B cell (primary cell): ENCODE measurements around the gene CHCHD1. TPM values are rescaled to one million over a fixed set of nuclear protein-coding genes. Genes with fewer than 3 reads are reported as not detected.

Experiments
- ATAC-seq: fragments of 200-7000 bp; cut with Tn5 transposase; one replicate; pipeline ENCODE4 v1.10.0; 2021; ENCODE audit warnings: low read depth, mild to moderate bottlenecking, moderate number of reproducible peaks, moderate library complexity
- CTCF ChIA-PET: fragments of 350-600 bp; sonication (Branson Sonifier 250); formaldehyde crosslinking; loops from one replicate; lab custom pipeline; 2021; ENCODE audit warnings: antibody characterized with exemption, inconsistent platforms; lab: Charles Lee
- POLR2A ChIA-PET: fragments of 350-600 bp; sonication (Branson Sonifier 250); formaldehyde crosslinking; loops from one replicate; lab custom pipeline; 2021; ENCODE audit warnings: antibody characterized with exemption; lab: Charles Lee
- DNase-seq: peaks from one replicate; pipeline ENCODE4 v3.0.0; 2013
- H2AFZ ChIP-seq: 2 replicates; pipeline ENCODE4 v1.6.1; 2012; ENCODE audit warnings: mild to moderate bottlenecking, low read depth, low read length; ENCODE audit not compliant: insufficient read depth, poor library complexity, severe bottlenecking
- H3K27ac ChIP-seq, 2 donors: 1 replicate in 1 of 2; 2 replicates in 1 of 2; pipeline ENCODE4 v1.5.1; 2012 to 2013; ENCODE audit warnings: low read length in 2 of 2, mild to moderate bottlenecking in 2 of 2, moderate library complexity in 1 of 2
- H3K27me3 ChIP-seq, 4 experiments: fragments of 200-600 bp in 1 of 4; sonication (generic) in 1 of 4; replicated peaks in 1 of 4; 1 replicate in 2 of 4; 2 replicates in 2 of 4; pipeline versions ENCODE4 v1.6.1 to v1.7.0; 2013 to 2016; ENCODE audit warnings: low read length in 3 of 4, mild to moderate bottlenecking in 2 of 4, mixed read lengths in 1 of 4, moderate library complexity in 1 of 4; ENCODE audit not compliant: insufficient read depth in 4 of 4, control insufficient read depth in 3 of 4; ENCODE audit errors: control extremely low read depth in 1 of 4
- H3K36me3 ChIP-seq, 2 experiments: replicated peaks in 1 of 2; 1 replicate in 1 of 2; 2 replicates in 1 of 2; pipeline versions ENCODE4 v1.6.1 to v1.7.1; 2013; ENCODE audit warnings: low read length in 1 of 2; ENCODE audit not compliant: insufficient read depth in 2 of 2, control insufficient read depth in 1 of 2; ENCODE audit errors: control extremely low read depth in 1 of 2, extremely low read depth in 1 of 2
- H3K4me1 ChIP-seq, 2 donors: fragments of 200-600 bp in 1 of 2; sonication (generic) in 1 of 2; 1 replicate in 1 of 2; 2 replicates in 1 of 2; pipeline versions ENCODE4 v1.5.1 to v1.6.1; 2013 to 2017; ENCODE audit warnings: low read length in 2 of 2; ENCODE audit not compliant: control insufficient read depth in 2 of 2, insufficient read depth in 2 of 2
- H3K4me2 ChIP-seq: replicated peaks from 2 replicates; pipeline ENCODE3; 2012; ENCODE audit warnings: mild to moderate bottlenecking, low read depth, low read length; ENCODE audit not compliant: poor library complexity, severe bottlenecking
- H3K4me3 ChIP-seq, 5 experiments: fragments of 200-600 bp in 1 of 5; sonication (generic) in 1 of 5; 1 replicate in 3 of 5; 2 replicates in 2 of 5; pipeline versions ENCODE4 v1.5.1 to v1.7.0; 2011 to 2016; ENCODE audit warnings: low read length in 4 of 5, mild to moderate bottlenecking in 4 of 5, low read depth in 2 of 5, control low read depth in 1 of 5, moderate library complexity in 1 of 5; ENCODE audit not compliant: insufficient read depth in 1 of 5; ENCODE audit errors: control extremely low read depth in 1 of 5, extremely low read depth in 1 of 5
- H3K79me2 ChIP-seq: fragments of 200-600 bp; sonication (generic); one replicate; pipeline ENCODE4 v1.6.0; 2016; ENCODE audit warnings: low read length; ENCODE audit not compliant: control insufficient read depth, insufficient read depth
- H3K9ac ChIP-seq: fragments of 200-600 bp; sonication (generic); 2 replicates; pipeline ENCODE4 v1.6.1; 2017; ENCODE audit warnings: mild to moderate bottlenecking, low read length, moderate library complexity
- H3K9me3 ChIP-seq, 3 donors: one replicate each; pipeline versions ENCODE4 v1.6.1 to v1.7.1; 2013; ENCODE audit warnings: low read length in 2 of 3; ENCODE audit not compliant: control insufficient read depth in 2 of 3, insufficient read depth in 1 of 3; ENCODE audit errors: control extremely low read depth in 1 of 3
- H4K20me1 ChIP-seq: 2 replicates; pipeline ENCODE4 v1.6.0; 2012; ENCODE audit warnings: mild to moderate bottlenecking, low read length; ENCODE audit not compliant: insufficient read depth, control insufficient read depth, poor library complexity, severe bottlenecking
- H3K27ac Mint-ChIP-seq: one replicate; pipeline ENCODE4 v1.8.0; 2021; ENCODE audit warnings: mixed read lengths
- H3K27me3 Mint-ChIP-seq: one replicate; pipeline ENCODE4 v1.8.0; 2021; ENCODE audit warnings: mixed read lengths
- H3K4me1 Mint-ChIP-seq: one replicate; pipeline ENCODE4 v1.8.0; 2021; ENCODE audit warnings: mixed read lengths
- H3K4me3 Mint-ChIP-seq: one replicate; pipeline ENCODE4 v1.8.0; 2021; ENCODE audit warnings: mixed read lengths
- H3K9me3 Mint-ChIP-seq: one replicate; pipeline ENCODE4 v1.8.0; 2022; ENCODE audit warnings: mixed read lengths; ENCODE audit not compliant: insufficient read depth
- CTCF ChIP-seq: fragments of 200-600 bp; IDR thresholded peaks from one replicate; pipeline ENCODE4 v1.8.0; 2022; ENCODE audit warnings: antibody characterized with exemption, mild to moderate bottlenecking
- EZH2 ChIP-seq: IDR thresholded peaks from 2 replicates; pipeline ENCODE4 v1.6.1; 2012; ENCODE audit warnings: borderline replicate concordance, low read depth, mild to moderate bottlenecking, moderate library complexity, low read length; ENCODE audit not compliant: insufficient read depth, poor library complexity, severe bottlenecking
- WGBS: methylation state at CpG from one replicate; pipeline ENCODE4 v1.1.5; 2013; ENCODE audit warnings: missing lambda C conversion rate; ENCODE audit not compliant: insufficient coverage; 5-methylcytosine and 5-hydroxymethylcytosine counted together
- intact Hi-C: fragments of 100-400 bp; cut with micrococcal nuclease; formaldehyde crosslinking; loops from one replicate; pipeline ENCODE4 v1.10.0; 2022
- polyA plus RNA-seq: library from polyadenylated mRNA; depleted of rRNA; stranded (reverse); fragments of >200 nt; gene quantifications from 2 replicates; pipeline ENCODE4 v1.2.3, GENCODE V29; 2012
- total RNA-seq, 2 donors: library from RNA; stranded (reverse); fragments of 120-200 nt in 1 of 2; gene quantifications; 1 replicate in 1 of 2; 2 replicates in 1 of 2; pipeline versions ENCODE4 v1.2.3 to v1.2.4, GENCODE V29; 2013 to 2022

Gene CHCHD1
- total and polyA plus RNA-seq, 2 donors (not counting 1 experiment from before 2014, with no cell fraction given), result 11.9 to 14.7 TPM

DNA sequence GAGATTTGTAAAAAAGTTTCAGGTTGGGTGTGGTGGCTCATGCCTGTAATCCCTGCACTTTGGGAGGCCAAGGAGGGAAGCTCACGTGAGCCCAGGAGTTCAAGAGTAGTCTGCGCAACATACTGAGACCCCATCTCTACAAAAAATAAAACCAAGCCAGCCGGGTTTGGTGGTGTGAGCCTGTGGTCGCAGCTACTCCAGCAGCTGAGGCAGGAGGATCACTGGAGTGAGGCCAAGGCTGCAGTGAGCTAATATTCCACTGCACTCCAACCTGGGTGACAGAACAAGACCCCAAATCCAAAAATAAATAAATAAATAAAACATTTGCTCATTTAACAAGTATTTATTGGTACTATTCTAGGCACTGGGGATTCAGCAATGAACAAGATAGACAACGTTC, 1.5 kb upstream of the CHCHD1 start:
- Histone ChIP-seq H3K4me3 (no peak overlapping the region), H3K36me3 (peaks cover 0 to 21% of the 10 kb centered on the region in 2 experiments), H3K9ac (no peak overlapping the region), H3K9me3 (no peaks in the 10 kb centered on the region), H3K79me2 (peaks cover 76% of the 10 kb centered on the region), H3K27me3 (no peaks in the 10 kb centered on the region), H3K4me2 (peak overlapping the region; percentile 76), H2AFZ (no peak overlapping the region), H4K20me1 (peaks cover 6% of the 10 kb centered on the region), H3K27ac (no peak overlapping the region), H3K4me1 (peaks cover 26 to 32% of the 10 kb centered on the region in 2 donors)
- WGBS, result 67% methylated on average over 1 of the region's 5 CpGs
- CTCF ChIA-PET, result interaction anchor here (6.2 kb wide), 1 partner anchor 8 kb away, joined by 35 read pairs; a partner anchor contains a TSS
- TF ChIP-seq CTCF, result no peak
- no peak for TF ChIP-seq EZH2
- H3K4me1 Mint-ChIP-seq, result peaks cover 48% of the 10 kb centered on the region
- H3K9me3 Mint-ChIP-seq, result no peaks in the 10 kb centered on the region
- H3K27me3 Mint-ChIP-seq, result no peaks in the 10 kb centered on the region
- H3K4me3 Mint-ChIP-seq, result peak overlapping the region; percentile 99
- no peak for DNase-seq
- intact Hi-C loops, result no loop called here
- no peak for ATAC-seq
- POLR2A ChIA-PET, result interaction anchor here (1.2 to 2.0 kb wide), 2 partner anchors 8 to 18 kb away, joined by 3 to 20 read pairs; a partner anchor contains a TSS
- peak overlapping the region; percentile 43 for H3K27ac Mint-ChIP-seq

DNA sequence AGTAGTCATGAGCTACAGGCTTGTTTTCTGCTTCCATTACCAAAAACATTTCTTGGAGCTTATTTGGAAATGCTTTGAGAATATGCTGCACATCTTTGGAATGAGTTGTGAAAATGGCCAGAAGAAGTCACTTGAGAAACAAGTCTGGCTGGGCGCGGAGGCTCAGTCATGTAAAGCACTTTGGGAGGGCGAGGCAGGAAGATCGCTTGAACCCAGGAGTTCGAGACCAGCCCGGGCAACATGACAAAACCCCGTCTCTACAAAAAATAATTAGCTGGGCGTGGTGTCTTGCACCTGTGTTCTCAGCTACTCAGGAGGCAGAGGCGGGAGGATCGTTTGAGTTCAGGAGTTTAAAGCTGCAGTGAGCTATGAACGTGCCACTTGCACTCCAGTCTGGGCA, 882 bp upstream of the CHCHD1 start:
- TF ChIP-seq CTCF (no peak), EZH2 (no peak)
- H2AFZ ChIP-seq, result peak overlapping the region; percentile 87
- Mint-ChIP-seq H3K27ac (peak overlapping the region; percentile 97), H3K4me3 (peak overlapping the region; percentile 99), H3K4me1 (peaks cover 47% of the 10 kb centered on the region), H3K27me3 (no peaks in the 10 kb centered on the region), H3K9me3 (no peaks in the 10 kb centered on the region)
- intact Hi-C loops, result loop anchor here (1.0 kb wide), 1 partner anchor 9 kb away; a partner anchor contains a TSS
- ChIA-PET POLR2A (interaction anchor here (1.2 to 2.0 kb wide), 2 partner anchors 9 to 17 kb away, joined by 3 to 20 read pairs; a partner anchor contains a TSS), CTCF (interaction anchor here (1.2 to 6.2 kb wide), 2 partner anchors 9 to 99 kb away, joined by 4 to 35 read pairs; a partner anchor contains a TSS)
- 41% methylated on average over 7 of the region's 11 CpGs for WGBS
- no peak for ATAC-seq
- peaks cover 7% of the 10 kb centered on the region for H4K20me1 ChIP-seq
- H3K4me1 ChIP-seq, result peaks cover 25 to 31% of the 10 kb centered on the region in 2 donors
- H3K27ac ChIP-seq, result no peak overlapping the region
- H3K4me2 ChIP-seq, result peak overlapping the region; percentile 76
- no peaks in the 10 kb centered on the region for H3K9me3 ChIP-seq
- peaks cover 73% of the 10 kb centered on the region for H3K79me2 ChIP-seq
- peak overlapping the region; percentile 75 for H3K9ac ChIP-seq
- no peaks in the 10 kb centered on the region for H3K27me3 ChIP-seq
- H3K36me3 ChIP-seq, result peaks cover 0 to 16% of the 10 kb centered on the region in 2 experiments
- H3K4me3 ChIP-seq, result peak overlapping the region in 4 of 5 experiments; percentile 72 to 86 (median 76)
- DNase-seq, result no peak
